Astrocyte (in vitro differentiated cells and primary cell): Measurements from ENCODE around the gene ELN. TPM values are rescaled to one million over a fixed set of nuclear protein-coding genes. Genes with fewer than 3 reads are reported as not detected.

Source experiments
- DNase-seq: peaks from one replicate; pipeline ENCODE4 v3.0.0-alpha.2; 2010; ENCODE audit warnings: low read depth
- FAIRE-seq: peaks from 2 replicates; lab custom pipeline; 2011; peaks lifted over from hg19 to GRCh38; lab: Jason Lieb, UNC
- H2AFZ ChIP-seq: 2 replicates; pipeline ENCODE4 v1.6.0; 2012; ENCODE audit warnings: low read depth, low read length, inconsistent platforms
- H3K27ac ChIP-seq: 2 replicates; pipeline ENCODE4 v1.5.1; 2011; ENCODE audit warnings: low read depth, low read length, inconsistent platforms
- H3K27me3 ChIP-seq: 2 replicates; pipeline ENCODE4 v1.6.0; 2011; ENCODE audit warnings: low read length, inconsistent platforms; ENCODE audit not compliant: insufficient read depth
- H3K36me3 ChIP-seq: 2 replicates; pipeline ENCODE4 v1.5.1; 2011; ENCODE audit warnings: low read length, inconsistent platforms; ENCODE audit not compliant: insufficient read depth
- H3K4me1 ChIP-seq: 2 replicates; pipeline ENCODE4 v1.5.1; 2011; ENCODE audit warnings: low read length, inconsistent platforms; ENCODE audit not compliant: insufficient read depth
- H3K4me2 ChIP-seq: 2 replicates; pipeline ENCODE4 v1.6.0; 2012; ENCODE audit warnings: low read length, inconsistent platforms
- H3K4me3 ChIP-seq: 2 replicates; pipeline ENCODE4 v1.5.1; 2011; ENCODE audit warnings: low read depth, mild to moderate bottlenecking, low read length, inconsistent platforms; ENCODE audit not compliant: insufficient read depth
- H3K79me2 ChIP-seq: 2 replicates; pipeline ENCODE4 v1.6.0; 2012; ENCODE audit warnings: mild to moderate bottlenecking, low read length, inconsistent platforms; ENCODE audit not compliant: insufficient read depth
- H3K9ac ChIP-seq: 2 replicates; pipeline ENCODE4 v1.6.0; 2012; ENCODE audit warnings: mild to moderate bottlenecking, low read length, inconsistent platforms
- H3K9me3 ChIP-seq: 2 replicates; pipeline ENCODE4 v1.5.1; 2012; ENCODE audit warnings: low read depth, mild to moderate bottlenecking, low read length, inconsistent platforms; ENCODE audit not compliant: insufficient read depth
- H4K20me1 ChIP-seq: 2 replicates; pipeline ENCODE4 v1.6.0; 2012; ENCODE audit warnings: low read length, inconsistent platforms; ENCODE audit not compliant: insufficient read depth
- H3K27ac Mint-ChIP-seq: one replicate; pipeline ENCODE4 v1.8.0; 2021; ENCODE audit warnings: mild to moderate bottlenecking, mixed read lengths; ENCODE audit not compliant: unreplicated experiment
- H3K27me3 Mint-ChIP-seq: one replicate; pipeline ENCODE4 v1.8.0; 2021; ENCODE audit warnings: low read depth, mixed read lengths; ENCODE audit not compliant: unreplicated experiment
- H3K36me3 Mint-ChIP-seq: one replicate; pipeline ENCODE4 v1.8.0; 2021; ENCODE audit warnings: low read depth, mixed read lengths; ENCODE audit not compliant: unreplicated experiment
- H3K4me1 Mint-ChIP-seq: one replicate; pipeline ENCODE4 v1.8.0; 2021; ENCODE audit warnings: low read depth, mixed read lengths; ENCODE audit not compliant: unreplicated experiment
- H3K4me3 Mint-ChIP-seq: one replicate; pipeline ENCODE4 v1.8.0; 2021; ENCODE audit warnings: mild to moderate bottlenecking, moderate library complexity, mixed read lengths; ENCODE audit not compliant: unreplicated experiment
- H3K9me3 Mint-ChIP-seq: one replicate; pipeline ENCODE4 v1.8.0; 2021; ENCODE audit warnings: mild to moderate bottlenecking, mixed read lengths; ENCODE audit not compliant: unreplicated experiment
- EZH2 ChIP-seq: IDR thresholded peaks from 2 replicates; pipeline ENCODE4 v1.6.1; 2012; ENCODE audit warnings: mild to moderate bottlenecking, low read length, inconsistent platforms; ENCODE audit not compliant: insufficient read depth
- total RNA-seq: library from RNA; stranded (reverse); gene quantifications from 2 replicates; pipeline ENCODE4 v1.2.1, GENCODE V29; 2021
- TF ChIP-seq, protein P1 (sequence below): IDR thresholded peaks from 2 replicates; pipeline ENCODE4 v1.5.1; 2011; ENCODE audit warnings: low read depth, mild to moderate bottlenecking, inconsistent platforms, low read length, moderate library complexity; ENCODE audit not compliant: insufficient read depth

ELN gene
- total RNA-seq, 1 donor from 2014 or later, result 0.75 TPM

GRCh38 chr7:74084722-74085578, 57.0 kb downstream of the ELN start:
- Histone ChIP-seq H3K9me3 (no peaks in the 10 kb centered on the region), H3K9ac (peak overlapping the region; percentile 93), H3K79me2 (peaks cover 54% of the 10 kb centered on the region), H3K4me2 (peak overlapping the region; percentile 95), H3K36me3 (peaks cover 9% of the 10 kb centered on the region), H3K27me3 (no peaks in the 10 kb centered on the region), H3K27ac (peak overlapping the region; percentile 69), H3K4me1 (peaks cover 23% of the 10 kb centered on the region), H3K4me3 (peak overlapping the region; percentile 58), H2AFZ (peak overlapping the region; percentile 75), H4K20me1 (peaks cover 11% of the 10 kb centered on the region)
- no peaks in the 10 kb centered on the region for H3K27me3 Mint-ChIP-seq
- FAIRE-seq (no peak), DNase-seq (no peak)
- H3K4me3 Mint-ChIP-seq, result peak overlapping the region; percentile 89
- no peaks in the 10 kb centered on the region for H3K9me3 Mint-ChIP-seq
- peaks cover 2% of the 10 kb centered on the region for H3K4me1 Mint-ChIP-seq
- H3K27ac Mint-ChIP-seq, result peak overlapping the region; percentile 75
- TF ChIP-seq, protein P1, sequence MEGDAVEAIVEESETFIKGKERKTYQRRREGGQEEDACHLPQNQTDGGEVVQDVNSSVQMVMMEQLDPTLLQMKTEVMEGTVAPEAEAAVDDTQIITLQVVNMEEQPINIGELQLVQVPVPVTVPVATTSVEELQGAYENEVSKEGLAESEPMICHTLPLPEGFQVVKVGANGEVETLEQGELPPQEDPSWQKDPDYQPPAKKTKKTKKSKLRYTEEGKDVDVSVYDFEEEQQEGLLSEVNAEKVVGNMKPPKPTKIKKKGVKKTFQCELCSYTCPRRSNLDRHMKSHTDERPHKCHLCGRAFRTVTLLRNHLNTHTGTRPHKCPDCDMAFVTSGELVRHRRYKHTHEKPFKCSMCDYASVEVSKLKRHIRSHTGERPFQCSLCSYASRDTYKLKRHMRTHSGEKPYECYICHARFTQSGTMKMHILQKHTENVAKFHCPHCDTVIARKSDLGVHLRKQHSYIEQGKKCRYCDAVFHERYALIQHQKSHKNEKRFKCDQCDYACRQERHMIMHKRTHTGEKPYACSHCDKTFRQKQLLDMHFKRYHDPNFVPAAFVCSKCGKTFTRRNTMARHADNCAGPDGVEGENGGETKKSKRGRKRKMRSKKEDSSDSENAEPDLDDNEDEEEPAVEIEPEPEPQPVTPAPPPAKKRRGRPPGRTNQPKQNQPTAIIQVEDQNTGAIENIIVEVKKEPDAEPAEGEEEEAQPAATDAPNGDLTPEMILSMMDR, result no peak
- no peak for TF ChIP-seq EZH2
- peaks cover 19% of the 10 kb centered on the region for H3K36me3 Mint-ChIP-seq

DNA sequence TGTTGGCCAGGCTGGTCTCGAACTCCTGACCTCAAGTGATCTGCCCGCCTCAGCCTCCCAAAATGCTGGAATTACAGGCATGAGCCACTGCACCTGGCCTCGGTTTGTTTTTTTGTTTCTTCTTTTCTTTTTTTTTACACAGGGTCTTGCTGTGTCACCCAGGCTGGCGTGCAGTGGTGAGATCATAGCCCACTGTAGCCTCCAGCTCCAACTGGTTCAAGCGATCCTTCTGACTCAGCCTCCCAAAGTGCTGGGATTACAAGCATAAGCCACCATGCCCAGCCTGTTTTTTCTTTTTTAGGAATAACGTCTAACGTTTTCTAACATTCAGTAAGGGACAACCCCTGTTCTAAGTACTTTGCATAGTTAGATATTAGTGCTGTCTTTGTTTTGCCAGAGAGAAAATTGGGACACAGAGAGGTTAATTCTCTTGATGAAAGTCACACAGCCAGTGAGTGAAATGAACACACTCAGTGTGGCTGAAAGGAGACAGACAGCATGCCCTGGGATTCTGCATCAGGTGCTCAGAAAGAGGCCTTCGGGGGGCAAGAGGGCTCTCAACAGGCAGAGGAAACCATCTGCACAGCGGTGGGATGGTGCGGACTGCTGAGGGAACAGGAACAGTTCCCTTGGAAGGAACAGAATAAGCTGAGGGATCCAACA, 59.9 kb downstream of the ELN start:
- FAIRE-seq (no peak), DNase-seq (no peak)
- Histone ChIP-seq H2AFZ (no peak overlapping the region), H3K36me3 (peaks cover 9% of the 10 kb centered on the region), H3K9me3 (no peaks in the 10 kb centered on the region), H3K27ac (no peak overlapping the region), H4K20me1 (peaks cover 11% of the 10 kb centered on the region), H3K9ac (peak overlapping the region; percentile 30), H3K27me3 (no peaks in the 10 kb centered on the region), H3K4me3 (no peak overlapping the region), H3K4me2 (no peak overlapping the region), H3K4me1 (peaks cover 30% of the 10 kb centered on the region), H3K79me2 (peaks cover 62% of the 10 kb centered on the region)
- Mint-ChIP-seq H3K27ac (no peak overlapping the region), H3K4me3 (no peak overlapping the region), H3K9me3 (no peaks in the 10 kb centered on the region), H3K27me3 (no peaks in the 10 kb centered on the region), H3K36me3 (peaks cover 20% of the 10 kb centered on the region), H3K4me1 (peaks cover 6% of the 10 kb centered on the region)
- TF ChIP-seq, protein P1, result no peak
- TF ChIP-seq EZH2, result no peak
